ENCODE measurements around the gene IL6R. TPM values are rescaled to one million over a fixed set of nuclear protein-coding genes. Genes with fewer than 3 reads are reported as not detected.

Gene IL6R
- total and polyA plus RNA-seq, 4 donors, result 18.8 to 67.6 (median 35.3) TPM

DNA sequence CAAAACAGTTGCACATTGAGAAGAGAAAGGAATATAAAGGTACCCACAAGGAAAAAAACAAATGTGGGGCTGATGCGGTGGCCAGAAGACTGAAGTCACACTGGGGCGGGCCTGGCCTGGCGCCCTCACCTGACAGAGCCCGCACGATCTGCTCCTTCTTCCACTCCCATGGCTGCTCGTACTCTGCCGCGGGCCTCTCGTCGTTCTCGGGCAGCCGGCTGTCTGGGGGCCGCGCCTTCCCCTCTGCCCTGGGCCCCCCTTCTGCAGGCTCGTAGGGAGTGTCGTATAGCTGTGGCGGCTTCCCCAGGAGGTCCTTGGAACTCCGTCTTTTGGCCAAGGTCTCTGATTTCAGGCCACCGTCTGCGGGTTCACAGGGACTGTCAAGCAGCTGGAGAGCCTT is 83.8 kb downstream of the IL6R start (continued):
- TF ChIP-seq, protein P1, sequence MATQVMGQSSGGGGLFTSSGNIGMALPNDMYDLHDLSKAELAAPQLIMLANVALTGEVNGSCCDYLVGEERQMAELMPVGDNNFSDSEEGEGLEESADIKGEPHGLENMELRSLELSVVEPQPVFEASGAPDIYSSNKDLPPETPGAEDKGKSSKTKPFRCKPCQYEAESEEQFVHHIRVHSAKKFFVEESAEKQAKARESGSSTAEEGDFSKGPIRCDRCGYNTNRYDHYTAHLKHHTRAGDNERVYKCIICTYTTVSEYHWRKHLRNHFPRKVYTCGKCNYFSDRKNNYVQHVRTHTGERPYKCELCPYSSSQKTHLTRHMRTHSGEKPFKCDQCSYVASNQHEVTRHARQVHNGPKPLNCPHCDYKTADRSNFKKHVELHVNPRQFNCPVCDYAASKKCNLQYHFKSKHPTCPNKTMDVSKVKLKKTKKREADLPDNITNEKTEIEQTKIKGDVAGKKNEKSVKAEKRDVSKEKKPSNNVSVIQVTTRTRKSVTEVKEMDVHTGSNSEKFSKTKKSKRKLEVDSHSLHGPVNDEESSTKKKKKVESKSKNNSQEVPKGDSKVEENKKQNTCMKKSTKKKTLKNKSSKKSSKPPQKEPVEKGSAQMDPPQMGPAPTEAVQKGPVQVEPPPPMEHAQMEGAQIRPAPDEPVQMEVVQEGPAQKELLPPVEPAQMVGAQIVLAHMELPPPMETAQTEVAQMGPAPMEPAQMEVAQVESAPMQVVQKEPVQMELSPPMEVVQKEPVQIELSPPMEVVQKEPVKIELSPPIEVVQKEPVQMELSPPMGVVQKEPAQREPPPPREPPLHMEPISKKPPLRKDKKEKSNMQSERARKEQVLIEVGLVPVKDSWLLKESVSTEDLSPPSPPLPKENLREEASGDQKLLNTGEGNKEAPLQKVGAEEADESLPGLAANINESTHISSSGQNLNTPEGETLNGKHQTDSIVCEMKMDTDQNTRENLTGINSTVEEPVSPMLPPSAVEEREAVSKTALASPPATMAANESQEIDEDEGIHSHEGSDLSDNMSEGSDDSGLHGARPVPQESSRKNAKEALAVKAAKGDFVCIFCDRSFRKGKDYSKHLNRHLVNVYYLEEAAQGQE (IDR thresholded peaks at IDR 0.05), result no peak
- no peak for TF ChIP-seq HNF4A (conservative IDR thresholded peaks at IDR 0.05)

DNA sequence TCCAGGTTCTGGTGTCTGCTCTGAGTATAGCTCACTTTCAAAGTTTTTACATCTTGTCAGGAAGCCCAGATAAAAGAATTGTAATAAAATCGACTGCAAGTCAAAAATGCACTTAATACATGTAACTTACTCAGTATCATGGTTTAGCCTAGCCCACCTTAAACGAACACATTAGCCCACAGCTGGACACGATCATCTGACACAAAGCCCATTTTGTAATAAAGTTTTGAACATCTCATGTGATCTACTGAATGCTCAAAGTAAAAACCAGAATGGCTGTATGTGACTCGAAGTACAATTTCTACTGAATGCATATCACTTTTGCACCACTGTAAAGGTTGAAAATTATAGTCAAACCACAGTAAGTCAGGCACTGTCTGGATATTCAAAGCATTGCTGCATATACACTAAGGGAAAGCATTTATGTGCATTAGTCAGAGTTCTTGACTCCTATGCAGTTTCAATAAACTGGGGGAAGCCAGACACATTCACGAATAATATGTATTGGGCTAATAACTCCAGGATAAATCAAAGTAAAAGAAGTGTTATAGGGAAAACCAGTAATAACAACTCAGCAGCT is 84.6 kb downstream of the IL6R start:
- no peak overlapping the region for H3K4me3 ChIP-seq (ENCODE audit: low read depth in 1 of 3, low read length in 3 of 3)
- H3K27me3 ChIP-seq (ENCODE audit: control insufficient read depth in 4 of 4, insufficient read depth in 4 of 4, low read length in 3 of 4), result no peaks in the 10 kb centered on the region
- H3K27ac ChIP-seq (ENCODE audit: low read depth in 1 of 2, low read length in 2 of 2), result no peak overlapping the region
- TF ChIP-seq, protein P1 (IDR thresholded peaks at IDR 0.05), result no peak
- TF ChIP-seq, protein P2, sequence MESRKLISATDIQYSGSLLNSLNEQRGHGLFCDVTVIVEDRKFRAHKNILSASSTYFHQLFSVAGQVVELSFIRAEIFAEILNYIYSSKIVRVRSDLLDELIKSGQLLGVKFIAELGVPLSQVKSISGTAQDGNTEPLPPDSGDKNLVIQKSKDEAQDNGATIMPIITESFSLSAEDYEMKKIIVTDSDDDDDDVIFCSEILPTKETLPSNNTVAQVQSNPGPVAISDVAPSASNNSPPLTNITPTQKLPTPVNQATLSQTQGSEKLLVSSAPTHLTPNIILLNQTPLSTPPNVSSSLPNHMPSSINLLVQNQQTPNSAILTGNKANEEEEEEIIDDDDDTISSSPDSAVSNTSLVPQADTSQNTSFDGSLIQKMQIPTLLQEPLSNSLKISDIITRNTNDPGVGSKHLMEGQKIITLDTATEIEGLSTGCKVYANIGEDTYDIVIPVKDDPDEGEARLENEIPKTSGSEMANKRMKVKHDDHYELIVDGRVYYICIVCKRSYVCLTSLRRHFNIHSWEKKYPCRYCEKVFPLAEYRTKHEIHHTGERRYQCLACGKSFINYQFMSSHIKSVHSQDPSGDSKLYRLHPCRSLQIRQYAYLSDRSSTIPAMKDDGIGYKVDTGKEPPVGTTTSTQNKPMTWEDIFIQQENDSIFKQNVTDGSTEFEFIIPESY (IDR thresholded peaks at IDR 0.05), result no peak
- TF ChIP-seq HNF4G (IDR thresholded peaks at IDR 0.05), result no peak
- no peak for TF ChIP-seq HNF4A (conservative IDR thresholded peaks at IDR 0.05)
- TF ChIP-seq, protein P3, sequence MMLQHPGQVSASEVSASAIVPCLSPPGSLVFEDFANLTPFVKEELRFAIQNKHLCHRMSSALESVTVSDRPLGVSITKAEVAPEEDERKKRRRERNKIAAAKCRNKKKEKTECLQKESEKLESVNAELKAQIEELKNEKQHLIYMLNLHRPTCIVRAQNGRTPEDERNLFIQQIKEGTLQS (IDR thresholded peaks at IDR 0.05), result no peak
- no peak for TF ChIP-seq GABPA (IDR thresholded peaks at IDR 0.05 in 1 of 2, conservative IDR thresholded peaks at IDR 0.05 in 1 of 2)
- TF ChIP-seq EGR1 (IDR thresholded peaks at IDR 0.05; ENCODE audit: low read depth in 2 of 2), result no peak
- no peak for TF ChIP-seq FOXA1 (IDR thresholded peaks at IDR 0.05)
- TF ChIP-seq RAD21 (IDR thresholded peaks at IDR 0.05), result no peak
- TF ChIP-seq, protein P4, sequence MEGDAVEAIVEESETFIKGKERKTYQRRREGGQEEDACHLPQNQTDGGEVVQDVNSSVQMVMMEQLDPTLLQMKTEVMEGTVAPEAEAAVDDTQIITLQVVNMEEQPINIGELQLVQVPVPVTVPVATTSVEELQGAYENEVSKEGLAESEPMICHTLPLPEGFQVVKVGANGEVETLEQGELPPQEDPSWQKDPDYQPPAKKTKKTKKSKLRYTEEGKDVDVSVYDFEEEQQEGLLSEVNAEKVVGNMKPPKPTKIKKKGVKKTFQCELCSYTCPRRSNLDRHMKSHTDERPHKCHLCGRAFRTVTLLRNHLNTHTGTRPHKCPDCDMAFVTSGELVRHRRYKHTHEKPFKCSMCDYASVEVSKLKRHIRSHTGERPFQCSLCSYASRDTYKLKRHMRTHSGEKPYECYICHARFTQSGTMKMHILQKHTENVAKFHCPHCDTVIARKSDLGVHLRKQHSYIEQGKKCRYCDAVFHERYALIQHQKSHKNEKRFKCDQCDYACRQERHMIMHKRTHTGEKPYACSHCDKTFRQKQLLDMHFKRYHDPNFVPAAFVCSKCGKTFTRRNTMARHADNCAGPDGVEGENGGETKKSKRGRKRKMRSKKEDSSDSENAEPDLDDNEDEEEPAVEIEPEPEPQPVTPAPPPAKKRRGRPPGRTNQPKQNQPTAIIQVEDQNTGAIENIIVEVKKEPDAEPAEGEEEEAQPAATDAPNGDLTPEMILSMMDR (IDR thresholded peaks at IDR 0.05; ENCODE audit: low read depth, low read length, missing input control), result no peak
- H3K9me3 ChIP-seq (ENCODE audit: control insufficient read depth in 4 of 4, low read length in 3 of 4), result no peaks in the 10 kb centered on the region
- H3K9ac ChIP-seq (ENCODE audit: low read depth in 1 of 2, low read length in 2 of 2), result no peak overlapping the region
- no peak for DNase-seq (ENCODE audit: low spot score)
- 78% methylated on average over 5 of the region's 5 CpGs for WGBS
- H3K36me3 ChIP-seq (ENCODE audit: control insufficient read depth in 4 of 4, insufficient read depth in 3 of 4, low read depth in 1 of 4, low read length in 3 of 4), result no peaks in the 10 kb centered on the region
- peaks cover 8 to 19% (median 11%) of the 10 kb centered on the region in 4 donors for H3K4me1 ChIP-seq (ENCODE audit: control insufficient read depth in 4 of 4, insufficient read depth in 4 of 4, low read length in 3 of 4)

All from liver (tissue), 9 donors.